Kidney (tissue), 14 donors: ENCODE data around the gene CLEC4D. TPM values are rescaled to one million over a fixed set of nuclear protein-coding genes. Genes with fewer than 3 reads are reported as not detected.
"Not testable (repeated sequence)": the region's sequence is repeated elsewhere in the genome, so short reads cannot be mapped to it uniquely, and the experiment has no call there.

ENCODE experiments used
- DNase-seq, 5 donors: peaks; one replicate each; pipeline ENCODE4 v3.0.0-alpha.2; 2013 to 2020
- FAIRE-seq: peaks from 2 replicates; lab custom pipeline; 2012; peaks lifted over from hg19 to GRCh38; lab: Jason Lieb, UNC
- H3K27ac ChIP-seq, 2 donors: one replicate each; pipeline ENCODE4 v1.7.0; 2013; ENCODE audit warnings: low read depth in 2 of 2, low read length in 2 of 2, inconsistent platforms in 1 of 2
- H3K27me3 ChIP-seq: one replicate; pipeline ENCODE4 v1.7.1; 2013; ENCODE audit warnings: low read length, inconsistent platforms; ENCODE audit not compliant: control insufficient read depth, insufficient read depth
- H3K36me3 ChIP-seq, 3 donors: one replicate each; pipeline versions ENCODE4 v1.7.0 to v1.7.1; 2013; ENCODE audit warnings: low read length in 3 of 3, control low read depth in 1 of 3, inconsistent platforms in 1 of 3; ENCODE audit not compliant: insufficient read depth in 3 of 3, control insufficient read depth in 2 of 3
- H3K4me1 ChIP-seq, 3 donors: one replicate each; pipeline versions ENCODE4 v1.7.0 to v1.7.1; 2013; ENCODE audit warnings: low read length in 3 of 3, inconsistent platforms in 1 of 3, low read depth in 1 of 3; ENCODE audit not compliant: control insufficient read depth in 2 of 3, insufficient read depth in 2 of 3
- H3K4me3 ChIP-seq, 3 donors: one replicate each; pipeline versions ENCODE4 v1.7.0 to v1.8.1; 2013; ENCODE audit warnings: low read length in 3 of 3, control low read depth in 1 of 3, inconsistent platforms in 1 of 3
- H3K9ac ChIP-seq, 3 donors: one replicate each; pipeline versions ENCODE4 v1.7.0 to v1.7.1; 2013; ENCODE audit warnings: low read length in 3 of 3, control low read depth in 1 of 3, inconsistent platforms in 1 of 3
- H3K9me3 ChIP-seq, 3 donors: one replicate each; pipeline versions ENCODE4 v1.7.0 to v1.7.1; 2013; ENCODE audit warnings: low read length in 3 of 3, control low read depth in 1 of 3, inconsistent platforms in 1 of 3; ENCODE audit not compliant: control insufficient read depth in 2 of 3, insufficient read depth in 1 of 3
- CTCF ChIP-seq: IDR thresholded peaks from 3 replicates; pipeline ENCODE4 v1.5.1; 2012; ENCODE audit warnings: mild to moderate bottlenecking, moderate library complexity, borderline replicate concordance; ENCODE audit not compliant: insufficient read depth; ENCODE audit errors: extremely low read depth
- intact Hi-C: fragments of 100-400 bp; cut with DNase I; formaldehyde crosslinking; loops from one replicate; pipeline ENCODE4 v1.11.1; 2022
- polyA plus RNA-seq: library from polyadenylated mRNA; stranded (reverse); fragments of 350-450 nt; fragmentation: Illumina TruSeq; extraction: RNeasy Lipid Tissue Mini Kit (QIAGEN cat#74804); gene quantifications from one replicate; pipeline ENCODE4 v1.2.3, GENCODE V29; 2014; ENCODE audit warnings: low read depth, low replicate concordance; ENCODE audit not compliant: insufficient read depth
- total RNA-seq: library from RNA; stranded (reverse); fragmentation: NEBNext Ultra II Directional; extraction: Animal tissue kit (Norgen Biotek cat#: 25700); gene quantifications from one replicate; pipeline ENCODE4 v1.2.1, GENCODE V29; 2021
- donor health status: control.
- donor health status: control.
- donor health status: control.
- donor health status: control.
- donor health status: control.
- donor health status: DM: yes; HTN: yes; CAD: no.
- donor health status: Normal renal cell carcinoma (clear cell type).

CLEC4D gene
- total and polyA plus RNA-seq, 2 donors from 2014 or later, result 0.41 TPM; not detected in 1

GRCh38 chr12:8483079-8483478, 30.2 kb upstream of the CLEC4D start:
- DNase-seq (no peak), FAIRE-seq (no peak)
- no peak for TF ChIP-seq CTCF
- Histone ChIP-seq H3K27me3 (no peaks in the 10 kb centered on the region), H3K9me3 (peaks cover 0 to 2% (median 0%) of the 10 kb centered on the region in 3 donors), H3K9ac (no peak overlapping the region), H3K36me3 (no peaks in the 10 kb centered on the region), H3K4me1 (no peaks in the 10 kb centered on the region), H3K4me3 (no peak overlapping the region), H3K27ac (no peak overlapping the region)
- intact Hi-C loops, result no loop called here

DNA sequence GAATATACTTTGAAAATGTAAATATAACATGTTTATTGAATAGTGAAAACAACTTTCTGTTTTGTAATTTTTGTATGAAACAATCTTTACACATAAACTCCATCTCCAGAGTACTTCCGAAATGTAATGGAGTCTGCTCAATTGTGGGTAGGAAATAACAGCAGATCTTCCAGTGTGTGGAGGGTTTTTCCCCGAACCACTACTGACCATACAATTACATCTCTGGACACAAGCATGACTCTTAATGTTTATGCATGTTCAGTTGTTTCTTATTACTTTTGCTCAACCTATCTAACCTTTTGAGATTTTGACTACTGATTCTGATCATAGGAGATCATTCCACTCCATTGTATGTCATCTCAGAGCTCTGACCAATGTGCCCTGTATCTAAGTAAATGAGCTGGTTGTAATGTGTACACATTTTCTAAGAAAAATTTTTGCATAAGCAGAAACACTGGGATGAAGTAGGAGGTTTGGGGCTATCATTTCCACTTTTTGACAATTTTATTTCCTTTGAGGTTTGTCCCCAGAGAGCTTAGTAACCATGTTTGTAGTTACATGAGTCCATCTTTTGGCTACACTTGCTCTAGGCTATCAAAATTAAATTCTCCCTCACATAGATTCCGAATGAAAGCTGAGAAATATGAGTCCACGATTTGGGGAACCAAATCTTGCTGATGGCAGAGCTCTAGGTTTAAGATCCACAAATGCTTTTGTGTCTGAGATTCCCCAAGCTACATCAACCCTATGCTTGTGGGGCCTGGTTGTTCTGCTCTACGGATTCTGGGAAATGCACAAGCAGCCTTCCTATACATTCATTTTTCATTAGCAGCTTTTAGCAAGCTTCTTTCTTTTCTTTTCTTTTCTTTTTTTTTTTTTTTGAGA, 21.4 kb upstream of the CLEC4D start:
- FAIRE-seq (no peak), DNase-seq (no peak)
- no peak overlapping the region for H3K27ac ChIP-seq
- no peak overlapping the region for H3K4me3 ChIP-seq
- no peaks in the 10 kb centered on the region for H3K27me3 ChIP-seq
- H3K9me3 ChIP-seq, result no peaks in the 10 kb centered on the region
- no peaks in the 10 kb centered on the region for H3K4me1 ChIP-seq
- TF ChIP-seq CTCF, result no peak
- H3K36me3 ChIP-seq, result no peaks in the 10 kb centered on the region
- intact Hi-C loops, result no loop called here
- no peak overlapping the region for H3K9ac ChIP-seq

DNA sequence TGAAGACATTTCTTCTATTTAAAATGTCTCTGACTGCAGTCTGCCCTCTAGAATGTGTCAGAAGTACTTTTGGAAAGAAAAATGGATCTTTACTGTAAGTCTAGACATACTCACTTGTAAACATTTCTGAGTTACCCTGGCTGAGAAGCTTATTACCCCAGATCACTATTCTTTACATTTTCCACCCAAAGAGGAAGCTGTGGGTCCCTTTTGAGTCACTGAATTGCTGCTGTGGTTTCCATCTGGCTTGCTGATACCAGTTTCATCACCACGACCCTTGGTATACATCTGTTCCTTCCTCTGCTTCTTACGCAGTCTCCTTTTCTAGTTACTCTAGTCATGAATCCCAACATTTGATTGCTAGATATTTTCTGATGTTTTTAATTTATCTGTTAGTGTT, 20.2 kb upstream of the CLEC4D start:
- no peaks in the 10 kb centered on the region for H3K9me3 ChIP-seq
- no peak for FAIRE-seq
- H3K27me3 ChIP-seq, result no peaks in the 10 kb centered on the region
- no peak for TF ChIP-seq CTCF
- no peak overlapping the region for H3K9ac ChIP-seq
- no peaks in the 10 kb centered on the region for H3K36me3 ChIP-seq
- intact Hi-C loops, result no loop called here
- no peak overlapping the region for H3K4me3 ChIP-seq
- H3K4me1 ChIP-seq, result no peaks in the 10 kb centered on the region
- peak in 1 of 5 donors; percentile 12 for DNase-seq
- no peak overlapping the region for H3K27ac ChIP-seq

GRCh38 chr12:8495671-8496070, 17.6 kb upstream of the CLEC4D start:
- H3K9ac ChIP-seq, intact Hi-C loops, H3K4me3 ChIP-seq, H3K27ac ChIP-seq, H3K4me1 ChIP-seq, H3K36me3 ChIP-seq, H3K27me3 ChIP-seq, FAIRE-seq, DNase-seq, H3K9me3 ChIP-seq: not testable (repeated sequence)

GRCh38 chr12:8496074-8496473, 17.2 kb upstream of the CLEC4D start:
- intact Hi-C loops, DNase-seq, H3K9me3 ChIP-seq, H3K4me3 ChIP-seq, FAIRE-seq, H3K9ac ChIP-seq, H3K36me3 ChIP-seq, H3K27me3 ChIP-seq, H3K27ac ChIP-seq, H3K4me1 ChIP-seq: not testable (repeated sequence)
